GM19467 (cell line): ENCODE results near the gene ADGRV1.
"Not testable (repeated sequence)": the region's sequence is repeated elsewhere in the genome, so short reads cannot be mapped to it uniquely, and the experiment has no call there.

Experiments
- ATAC-seq: cut with Tn5 transposase; IDR thresholded peaks from one replicate; pipeline ENCODE4 v1.9.1; 2021; ENCODE audit warnings: mild to moderate bottlenecking, moderate library complexity; ENCODE audit not compliant: unreplicated experiment

ADGRV1 gene

GRCh38 chr5:90645024-90645610 is 86.5 kb downstream of the ADGRV1 start:
- ATAC-seq, result no peak

GRCh38 chr5:90650767-90651166 is 92.2 kb downstream of the ADGRV1 start:
- ATAC-seq, result no peak

- no peak for ATAC-seq
Observed at GRCh38 chr5:90654215-90654614, 95.6 kb downstream of the ADGRV1 start.

- no peak for ATAC-seq
Observed at GRCh38 chr5:90655423-90655822, 96.8 kb downstream of the ADGRV1 start.

- no peak for ATAC-seq
Observed at GRCh38 chr5:90657030-90657429, 98.4 kb downstream of the ADGRV1 start.

- no peak for ATAC-seq
Observed at GRCh38 chr5:90657788-90658187, 99.2 kb downstream of the ADGRV1 start.

GRCh38 chr5:90658620-90659019 is 100.0 kb downstream of the ADGRV1 start:
- ATAC-seq, result no peak

- ATAC-seq, result not testable (repeated sequence)
Observed at GRCh38 chr5:90668079-90668565, 109.5 kb downstream of the ADGRV1 start.

- ATAC-seq, result no peak
Observed at GRCh38 chr5:90675222-90675621, 116.6 kb downstream of the ADGRV1 start.

GRCh38 chr5:90680921-90681563 is 122.4 kb downstream of the ADGRV1 start:
- no peak for ATAC-seq

GRCh38 chr5:90682278-90682677 is 123.7 kb downstream of the ADGRV1 start:
- no peak for ATAC-seq

- ATAC-seq, result no peak
Observed at GRCh38 chr5:90685425-90686022, 126.9 kb downstream of the ADGRV1 start.

- not testable (repeated sequence) for ATAC-seq
Observed at GRCh38 chr5:90686363-90686762, 127.8 kb downstream of the ADGRV1 start.

GRCh38 chr5:90687458-90687857 is 128.9 kb downstream of the ADGRV1 start:
- ATAC-seq, result not testable (repeated sequence)

GRCh38 chr5:90689064-90689463 is 130.5 kb downstream of the ADGRV1 start:
- ATAC-seq, result no peak

- no peak for ATAC-seq
Observed at GRCh38 chr5:90690307-90690706, 131.7 kb downstream of the ADGRV1 start.

GRCh38 chr5:90691533-90691932 is 132.9 kb downstream of the ADGRV1 start:
- ATAC-seq, result no peak

- ATAC-seq, result no peak
Observed at GRCh38 chr5:90696153-90696552, 137.6 kb downstream of the ADGRV1 start.

- ATAC-seq, result no peak
Observed at GRCh38 chr5:90700299-90700698, 141.7 kb downstream of the ADGRV1 start.

GRCh38 chr5:90703932-90704331 is 145.3 kb downstream of the ADGRV1 start:
- no peak for ATAC-seq

- ATAC-seq, result no peak
Observed at GRCh38 chr5:90707698-90708097, 149.1 kb downstream of the ADGRV1 start.
